H1 (cell line): Measurements from ENCODE around the gene C18orf63. TPM values are rescaled to one million over a fixed set of nuclear protein-coding genes. Genes with fewer than 3 reads are reported as not detected.

Experiments
- HDAC2 ChIP-seq, 2 experiments: fragments of 300-600 bp in 1 of 2; sonication (generic) in 1 of 2; IDR thresholded peaks; 2 replicates each; pipeline ENCODE4 v1.6.1; 2011 to 2012; ENCODE audit warnings: low read depth in 2 of 2, low read length in 2 of 2, mild to moderate bottlenecking in 2 of 2, moderate library complexity in 2 of 2, borderline replicate concordance in 1 of 2, inconsistent platforms in 1 of 2
- JUND ChIP-seq: IDR thresholded peaks from 2 replicates; pipeline ENCODE4 v1.6.1; 2011; ENCODE audit warnings: mild to moderate bottlenecking, improper control_type of control experiment, low read length
- KDM4A ChIP-seq: IDR thresholded peaks from one replicate; pipeline ENCODE4 v1.7.1; 2012; ENCODE audit warnings: low read depth, mild to moderate bottlenecking, moderate library complexity, low read length, inconsistent platforms; ENCODE audit not compliant: severe bottlenecking
- RAD21 ChIP-seq, 2 experiments: IDR thresholded peaks in 1 of 2; conservative IDR thresholded peaks in 1 of 2; 2 replicates each; pipeline ENCODE4 v1.6.1; 2011; ENCODE audit warnings: low read depth in 2 of 2, low read length in 2 of 2, improper control_type of control experiment in 1 of 2, inconsistent platforms in 1 of 2, mild to moderate bottlenecking in 1 of 2, moderate library complexity in 1 of 2
- SIX5 ChIP-seq: IDR thresholded peaks from 2 replicates; pipeline ENCODE4 v1.6.1; 2011; ENCODE audit warnings: mild to moderate bottlenecking, low read depth, low read length
- polyA plus RNA-seq, 7 experiments: library from polyadenylated mRNA; depleted of rRNA in 3 of 7; stranded (reverse) in 5 of 7; unstranded in 2 of 7; fragments of >200 nt in 5 of 7; fragments of 200-250 nt in 2 of 7; gene quantifications; 1 replicate in 5 of 7; 2 replicates in 1 of 7; 4 replicates in 1 of 7; pipeline versions ENCODE4 v1.2.1 to v1.2.3, GENCODE V29; 2011 to 2013; ENCODE audit warnings: missing spikeins in 2 of 7, mixed read lengths in 2 of 7
- total RNA-seq: library from RNA; stranded (reverse); fragmentation: NEBNext Ultra II Directional; extraction: Animal tissue kit (Norgen Biotek cat#: 25700); gene quantifications from 2 replicates; pipeline ENCODE4 v1.2.1, GENCODE V29; 2021
- TF ChIP-seq, protein P1 (sequence below): IDR thresholded peaks from 2 replicates; pipeline ENCODE4 v1.6.1; 2012; ENCODE audit warnings: low read length, inconsistent platforms
- TF ChIP-seq, protein P2 (sequence below): fragments of 300-600 bp; sonication (generic); IDR thresholded peaks from 2 replicates; pipeline ENCODE4 v1.7.1; 2012; ENCODE audit warnings: low read length, moderate library complexity, mild to moderate bottlenecking, inconsistent platforms; ENCODE audit not compliant: insufficient replicate concordance

C18orf63 gene
- total and polyA plus RNA-seq, 2 of the 8 experiments (the other 6 are each of a cell fraction or from before 2014, with no cell fraction given) = not detected

DNA sequence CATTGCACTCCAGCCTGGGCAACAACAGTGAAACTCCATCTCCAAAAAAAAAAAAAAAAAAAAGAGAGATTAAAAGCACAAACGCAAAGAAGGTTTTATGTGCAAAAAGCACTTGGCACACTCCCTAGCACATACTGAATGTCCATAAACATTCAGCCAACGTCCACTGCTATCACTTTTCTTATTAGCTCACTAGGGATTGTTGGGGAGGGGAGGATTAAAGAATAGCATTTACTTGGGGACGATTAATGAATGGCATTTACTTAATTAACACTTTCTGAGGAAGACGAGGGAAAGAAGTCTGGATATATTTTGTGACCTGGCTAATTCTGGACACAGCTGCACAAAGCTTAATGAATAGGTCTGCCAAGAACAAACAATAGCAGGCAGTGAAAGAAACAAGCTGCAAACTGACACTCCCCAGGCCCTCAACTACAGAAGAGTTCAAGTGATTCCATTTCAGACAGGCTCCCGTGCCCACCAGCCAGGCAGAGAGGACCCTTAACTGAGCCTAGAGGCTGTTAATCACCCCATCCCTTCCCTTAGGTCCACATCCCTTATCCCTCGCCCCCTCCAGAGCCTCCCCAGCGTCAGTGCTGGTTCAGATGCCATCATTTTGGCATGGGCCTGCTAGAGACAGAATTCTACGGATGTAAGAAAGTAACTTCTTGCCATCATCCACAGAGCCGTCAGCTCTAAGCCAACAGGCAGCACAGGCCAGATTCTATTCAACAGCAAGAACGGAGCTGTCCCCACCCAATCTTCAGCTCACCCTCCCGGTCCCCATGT is 31.3 kb upstream of the C18orf63 start (continued):
- no peak for TF ChIP-seq HDAC2 (IDR thresholded peaks at IDR 0.05; ENCODE audit: borderline replicate concordance in 1 of 2, low read depth in 2 of 2, low read length in 2 of 2)
- TF ChIP-seq, protein P1, sequence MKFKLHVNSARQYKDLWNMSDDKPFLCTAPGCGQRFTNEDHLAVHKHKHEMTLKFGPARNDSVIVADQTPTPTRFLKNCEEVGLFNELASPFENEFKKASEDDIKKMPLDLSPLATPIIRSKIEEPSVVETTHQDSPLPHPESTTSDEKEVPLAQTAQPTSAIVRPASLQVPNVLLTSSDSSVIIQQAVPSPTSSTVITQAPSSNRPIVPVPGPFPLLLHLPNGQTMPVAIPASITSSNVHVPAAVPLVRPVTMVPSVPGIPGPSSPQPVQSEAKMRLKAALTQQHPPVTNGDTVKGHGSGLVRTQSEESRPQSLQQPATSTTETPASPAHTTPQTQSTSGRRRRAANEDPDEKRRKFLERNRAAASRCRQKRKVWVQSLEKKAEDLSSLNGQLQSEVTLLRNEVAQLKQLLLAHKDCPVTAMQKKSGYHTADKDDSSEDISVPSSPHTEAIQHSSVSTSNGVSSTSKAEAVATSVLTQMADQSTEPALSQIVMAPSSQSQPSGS = no peak
- TF ChIP-seq, protein P2, sequence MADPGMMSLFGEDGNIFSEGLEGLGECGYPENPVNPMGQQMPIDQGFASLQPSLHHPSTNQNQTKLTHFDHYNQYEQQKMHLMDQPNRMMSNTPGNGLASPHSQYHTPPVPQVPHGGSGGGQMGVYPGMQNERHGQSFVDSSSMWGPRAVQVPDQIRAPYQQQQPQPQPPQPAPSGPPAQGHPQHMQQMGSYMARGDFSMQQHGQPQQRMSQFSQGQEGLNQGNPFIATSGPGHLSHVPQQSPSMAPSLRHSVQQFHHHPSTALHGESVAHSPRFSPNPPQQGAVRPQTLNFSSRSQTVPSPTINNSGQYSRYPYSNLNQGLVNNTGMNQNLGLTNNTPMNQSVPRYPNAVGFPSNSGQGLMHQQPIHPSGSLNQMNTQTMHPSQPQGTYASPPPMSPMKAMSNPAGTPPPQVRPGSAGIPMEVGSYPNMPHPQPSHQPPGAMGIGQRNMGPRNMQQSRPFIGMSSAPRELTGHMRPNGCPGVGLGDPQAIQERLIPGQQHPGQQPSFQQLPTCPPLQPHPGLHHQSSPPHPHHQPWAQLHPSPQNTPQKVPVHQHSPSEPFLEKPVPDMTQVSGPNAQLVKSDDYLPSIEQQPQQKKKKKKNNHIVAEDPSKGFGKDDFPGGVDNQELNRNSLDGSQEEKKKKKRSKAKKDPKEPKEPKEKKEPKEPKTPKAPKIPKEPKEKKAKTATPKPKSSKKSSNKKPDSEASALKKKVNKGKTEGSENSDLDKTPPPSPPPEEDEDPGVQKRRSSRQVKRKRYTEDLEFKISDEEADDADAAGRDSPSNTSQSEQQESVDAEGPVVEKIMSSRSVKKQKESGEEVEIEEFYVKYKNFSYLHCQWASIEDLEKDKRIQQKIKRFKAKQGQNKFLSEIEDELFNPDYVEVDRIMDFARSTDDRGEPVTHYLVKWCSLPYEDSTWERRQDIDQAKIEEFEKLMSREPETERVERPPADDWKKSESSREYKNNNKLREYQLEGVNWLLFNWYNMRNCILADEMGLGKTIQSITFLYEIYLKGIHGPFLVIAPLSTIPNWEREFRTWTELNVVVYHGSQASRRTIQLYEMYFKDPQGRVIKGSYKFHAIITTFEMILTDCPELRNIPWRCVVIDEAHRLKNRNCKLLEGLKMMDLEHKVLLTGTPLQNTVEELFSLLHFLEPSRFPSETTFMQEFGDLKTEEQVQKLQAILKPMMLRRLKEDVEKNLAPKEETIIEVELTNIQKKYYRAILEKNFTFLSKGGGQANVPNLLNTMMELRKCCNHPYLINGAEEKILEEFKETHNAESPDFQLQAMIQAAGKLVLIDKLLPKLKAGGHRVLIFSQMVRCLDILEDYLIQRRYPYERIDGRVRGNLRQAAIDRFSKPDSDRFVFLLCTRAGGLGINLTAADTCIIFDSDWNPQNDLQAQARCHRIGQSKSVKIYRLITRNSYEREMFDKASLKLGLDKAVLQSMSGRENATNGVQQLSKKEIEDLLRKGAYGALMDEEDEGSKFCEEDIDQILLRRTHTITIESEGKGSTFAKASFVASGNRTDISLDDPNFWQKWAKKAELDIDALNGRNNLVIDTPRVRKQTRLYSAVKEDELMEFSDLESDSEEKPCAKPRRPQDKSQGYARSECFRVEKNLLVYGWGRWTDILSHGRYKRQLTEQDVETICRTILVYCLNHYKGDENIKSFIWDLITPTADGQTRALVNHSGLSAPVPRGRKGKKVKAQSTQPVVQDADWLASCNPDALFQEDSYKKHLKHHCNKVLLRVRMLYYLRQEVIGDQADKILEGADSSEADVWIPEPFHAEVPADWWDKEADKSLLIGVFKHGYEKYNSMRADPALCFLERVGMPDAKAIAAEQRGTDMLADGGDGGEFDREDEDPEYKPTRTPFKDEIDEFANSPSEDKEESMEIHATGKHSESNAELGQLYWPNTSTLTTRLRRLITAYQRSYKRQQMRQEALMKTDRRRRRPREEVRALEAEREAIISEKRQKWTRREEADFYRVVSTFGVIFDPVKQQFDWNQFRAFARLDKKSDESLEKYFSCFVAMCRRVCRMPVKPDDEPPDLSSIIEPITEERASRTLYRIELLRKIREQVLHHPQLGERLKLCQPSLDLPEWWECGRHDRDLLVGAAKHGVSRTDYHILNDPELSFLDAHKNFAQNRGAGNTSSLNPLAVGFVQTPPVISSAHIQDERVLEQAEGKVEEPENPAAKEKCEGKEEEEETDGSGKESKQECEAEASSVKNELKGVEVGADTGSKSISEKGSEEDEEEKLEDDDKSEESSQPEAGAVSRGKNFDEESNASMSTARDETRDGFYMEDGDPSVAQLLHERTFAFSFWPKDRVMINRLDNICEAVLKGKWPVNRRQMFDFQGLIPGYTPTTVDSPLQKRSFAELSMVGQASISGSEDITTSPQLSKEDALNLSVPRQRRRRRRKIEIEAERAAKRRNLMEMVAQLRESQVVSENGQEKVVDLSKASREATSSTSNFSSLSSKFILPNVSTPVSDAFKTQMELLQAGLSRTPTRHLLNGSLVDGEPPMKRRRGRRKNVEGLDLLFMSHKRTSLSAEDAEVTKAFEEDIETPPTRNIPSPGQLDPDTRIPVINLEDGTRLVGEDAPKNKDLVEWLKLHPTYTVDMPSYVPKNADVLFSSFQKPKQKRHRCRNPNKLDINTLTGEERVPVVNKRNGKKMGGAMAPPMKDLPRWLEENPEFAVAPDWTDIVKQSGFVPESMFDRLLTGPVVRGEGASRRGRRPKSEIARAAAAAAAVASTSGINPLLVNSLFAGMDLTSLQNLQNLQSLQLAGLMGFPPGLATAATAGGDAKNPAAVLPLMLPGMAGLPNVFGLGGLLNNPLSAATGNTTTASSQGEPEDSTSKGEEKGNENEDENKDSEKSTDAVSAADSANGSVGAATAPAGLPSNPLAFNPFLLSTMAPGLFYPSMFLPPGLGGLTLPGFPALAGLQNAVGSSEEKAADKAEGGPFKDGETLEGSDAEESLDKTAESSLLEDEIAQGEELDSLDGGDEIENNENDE = no peak
- no peak for TF ChIP-seq KDM4A
- no peak for TF ChIP-seq JUND
- TF ChIP-seq SIX5 = no peak
- no peak for TF ChIP-seq RAD21 (IDR thresholded peaks at IDR 0.05 in 1 of 2, conservative IDR thresholded peaks at IDR 0.05 in 1 of 2; ENCODE audit: low read depth in 2 of 2, low read length in 2 of 2)
